NCI-H748 treated with DMSO at 0.1 percent for 48 hours (cell line): ENCODE measurements around the gene CRTC1.

Source experiments
- DNase-seq: peaks from one replicate; lab custom pipeline; 2025; lab: John Stamatoyannopoulos, UW

CRTC1 gene

GRCh38 chr19:18746401-18747325 lies 63.2 kb downstream of the CRTC1 start:
- DNase-seq = no peak

GRCh38 chr19:18749362-18750231 lies 66.1 kb downstream of the CRTC1 start:
- no peak for DNase-seq

GRCh38 chr19:18750295-18750970 lies 67.0 kb downstream of the CRTC1 start:
- DNase-seq = no peak

- no peak for DNase-seq
Measured at GRCh38 chr19:18751571-18751970, 68.1 kb downstream of the CRTC1 start.

GRCh38 chr19:18754501-18754900 lies 71.0 kb downstream of the CRTC1 start:
- no peak for DNase-seq

- no peak for DNase-seq
Measured at GRCh38 chr19:18756896-18757295, 73.4 kb downstream of the CRTC1 start.

GRCh38 chr19:18759304-18759994 lies 76.0 kb downstream of the CRTC1 start:
- DNase-seq = no peak

- no peak for DNase-seq
Measured at GRCh38 chr19:18759995-18760426, 76.5 kb downstream of the CRTC1 start.

- DNase-seq = no peak
Measured at GRCh38 chr19:18760440-18761383, 77.2 kb downstream of the CRTC1 start.

- no peak for DNase-seq
Measured at GRCh38 chr19:18761531-18762110, 78.1 kb downstream of the CRTC1 start.

GRCh38 chr19:18762125-18763023 lies 78.9 kb downstream of the CRTC1 start:
- DNase-seq = no peak

- no peak for DNase-seq
Measured at GRCh38 chr19:18763674-18764590, 80.5 kb downstream of the CRTC1 start.

GRCh38 chr19:18764591-18765051 lies 81.1 kb downstream of the CRTC1 start:
- DNase-seq = no peak

GRCh38 chr19:18765224-18765623 lies 81.7 kb downstream of the CRTC1 start:
- DNase-seq = no peak

GRCh38 chr19:18768046-18768771 lies 84.7 kb downstream of the CRTC1 start:
- DNase-seq = no peak

- DNase-seq = no peak
Measured at GRCh38 chr19:18768997-18769891, 85.8 kb downstream of the CRTC1 start.
